Adipose tissue (tissue), 3 donors: ENCODE results near the gene PYGO1. TPM values are rescaled to one million over a fixed set of nuclear protein-coding genes. Genes with fewer than 3 reads are reported as not detected.
"Not testable (repeated sequence)": the region's sequence is repeated elsewhere in the genome, so short reads cannot be mapped to it uniquely, and the experiment has no call there.

ENCODE experiments used
- H3K27ac ChIP-seq: one replicate; pipeline ENCODE4 v1.5.1; 2013; ENCODE audit warnings: low read depth, low read length
- WGBS, 3 donors: extraction: QIAGEN DNeasy Blood & Tissue Kit; methylation state at CpG; one replicate each; pipeline ENCODE4 v1.1.7; 2013; 5-methylcytosine and 5-hydroxymethylcytosine counted together
- polyA plus RNA-seq, 3 donors: library from polyadenylated mRNA; stranded (reverse); fragments of 200-250 nt; gene quantifications; one replicate each; pipeline ENCODE4 v1.2.3, GENCODE V29; 2013
- donor health status: healthy with polysubstance abuse.
- donor health status: Bipolar disorder and iron deficiency.
- donor health status: healthy.

Gene PYGO1
- polyA plus RNA-seq, 3 donors, result 0.38 to 1.5 (median 1.1) TPM

DNA sequence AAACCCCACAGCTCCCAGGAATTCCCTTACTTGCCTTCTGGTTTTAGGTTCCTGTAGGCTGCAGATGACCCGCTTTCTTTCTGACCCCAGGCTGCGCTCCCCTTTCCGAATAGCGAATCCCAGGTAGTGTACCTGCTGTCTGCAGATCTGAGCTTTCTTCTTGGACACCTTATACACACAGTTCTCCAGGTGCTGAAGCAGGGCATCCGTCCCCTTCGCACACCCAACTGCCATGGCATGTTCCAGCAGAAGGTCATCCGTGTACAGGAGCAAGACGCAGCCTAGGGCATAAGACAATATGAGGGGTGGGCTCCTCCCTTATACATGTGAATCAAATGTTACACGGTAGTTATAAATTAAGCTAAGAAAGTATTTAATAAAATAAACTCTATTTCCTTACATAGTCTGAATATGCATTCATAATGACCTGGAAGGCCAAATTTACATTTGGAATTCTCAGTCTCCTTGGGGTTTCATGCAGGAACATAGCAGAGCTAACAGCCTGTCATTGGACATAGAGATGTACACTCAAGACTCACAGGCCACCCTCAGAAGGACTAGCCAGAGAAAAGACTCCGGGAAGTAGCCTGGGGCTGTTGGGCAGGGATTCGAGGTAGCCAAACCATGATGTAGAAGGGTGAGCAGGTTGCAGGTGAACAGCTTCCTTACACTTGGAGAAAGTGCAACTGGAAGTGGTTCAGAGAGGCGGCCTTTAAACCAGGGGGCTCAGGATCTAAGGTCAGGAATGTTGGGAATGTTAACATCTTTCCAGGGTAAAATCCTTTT lies 72.0 kb downstream of the PYGO1 start:
- 90 to 91% (median 91%) methylated on average over 12 of the region's 12 CpGs for WGBS, 3 donors
- no peak overlapping the region for H3K27ac ChIP-seq

DNA sequence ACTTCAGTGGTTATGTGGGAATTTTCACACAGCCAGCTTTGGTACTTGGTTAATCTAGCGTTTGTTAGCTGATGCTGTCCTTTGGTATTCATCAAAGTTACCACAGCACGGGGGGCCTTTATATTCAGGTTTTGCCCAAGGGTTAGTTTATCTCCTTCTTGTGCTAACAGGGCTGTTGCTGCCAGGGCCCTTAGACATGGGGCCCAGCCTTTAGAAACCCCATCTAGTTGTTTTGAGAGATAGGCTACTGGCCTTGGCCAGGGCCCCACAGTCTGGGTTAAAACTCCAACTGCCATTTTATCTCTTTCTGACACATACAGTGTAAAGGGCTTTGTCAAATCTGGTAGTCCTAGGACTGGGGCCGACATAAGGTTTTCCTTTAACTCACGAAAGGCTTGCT lies 72.7 kb downstream of the PYGO1 start:
- H3K27ac ChIP-seq, result no peak overlapping the region
- 83 to 88% (median 87%) methylated on average over 4 of the region's 4 CpGs for WGBS, 3 donors

DNA sequence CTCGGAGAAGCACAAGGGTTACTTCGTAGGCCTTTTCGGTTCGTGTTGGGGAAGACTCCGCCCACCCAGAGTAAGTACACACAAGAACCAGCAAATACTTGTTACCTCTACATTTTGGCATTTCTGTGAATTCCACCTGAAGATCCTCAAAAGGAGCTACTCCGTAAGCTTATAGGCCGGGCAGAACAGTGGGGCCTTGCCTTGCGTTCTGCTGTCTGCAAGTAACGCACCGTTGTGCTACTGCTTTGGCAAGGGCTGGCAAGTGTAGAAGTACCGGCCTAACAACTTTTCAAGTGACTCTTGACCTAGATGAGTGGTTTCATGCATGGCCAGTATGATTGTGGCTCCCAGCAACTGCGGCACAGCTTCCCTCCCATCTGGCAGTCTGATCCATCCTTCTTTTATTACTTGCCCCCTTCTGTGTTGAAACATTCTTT lies 73.7 kb downstream of the PYGO1 start:
- 92 to 94% (median 93%) methylated on average over 12 of the region's 12 CpGs for WGBS, 3 donors
- H3K27ac ChIP-seq, result no peak overlapping the region

DNA sequence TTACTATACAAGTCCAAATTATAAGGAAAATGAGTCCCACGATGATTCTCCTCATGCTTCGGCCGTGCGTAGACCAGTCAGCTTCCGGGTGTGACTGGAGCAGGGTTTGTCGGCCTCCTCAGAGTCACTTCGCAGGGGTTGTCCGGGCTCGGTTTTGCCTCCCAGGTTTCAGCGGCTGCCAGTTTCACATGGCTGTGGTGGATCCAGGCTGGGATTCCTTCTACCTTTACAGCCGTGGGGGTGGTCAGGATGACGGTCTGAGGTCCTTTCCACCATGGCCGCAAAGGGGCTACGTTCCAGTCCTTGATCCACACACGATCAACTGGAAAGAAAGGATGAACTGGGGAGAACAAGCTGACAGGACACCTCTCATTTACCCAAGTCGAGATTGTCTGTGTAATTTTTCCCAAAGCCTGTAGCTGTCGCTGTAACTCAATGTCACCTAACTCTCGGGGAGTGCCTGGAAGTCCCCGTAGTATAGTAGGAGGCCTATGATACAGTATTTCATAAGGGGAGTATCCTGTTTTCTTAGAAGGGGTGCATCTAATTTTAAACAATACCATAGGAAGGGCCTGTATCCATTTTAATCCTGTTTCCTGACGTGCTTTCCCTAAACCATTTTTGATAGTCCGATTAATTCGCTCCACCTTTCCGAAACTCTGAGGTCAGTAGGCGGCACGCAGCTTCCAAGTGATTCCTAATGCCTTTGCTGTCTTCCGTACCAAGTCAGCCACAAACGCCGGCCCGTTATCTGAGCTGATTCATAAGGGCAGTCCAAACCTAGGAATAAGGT lies 74.3 kb downstream of the PYGO1 start:
- H3K27ac ChIP-seq, result not testable (repeated sequence)

DNA sequence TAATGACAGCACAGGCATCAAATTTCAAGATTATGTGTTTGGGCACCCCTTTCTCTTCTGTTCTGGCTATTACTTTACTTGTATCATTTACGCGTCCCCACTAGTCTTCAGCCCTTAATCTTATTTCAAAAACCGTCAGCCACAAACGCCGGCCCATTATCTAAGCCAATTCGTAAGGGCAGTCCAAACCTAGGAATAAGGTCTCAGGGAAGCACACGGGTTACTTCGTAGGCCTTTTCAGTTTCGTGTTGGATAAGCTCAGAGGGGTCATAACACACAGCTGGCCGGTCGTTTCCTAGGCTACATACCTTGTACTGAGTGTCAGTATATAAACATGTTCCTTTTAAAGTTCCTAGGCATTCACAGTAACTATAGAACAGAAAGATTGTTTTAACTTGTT lies 75.0 kb downstream of the PYGO1 start:
- no peak overlapping the region for H3K27ac ChIP-seq

More for the DNA sequence above, 74.3 kb downstream of the PYGO1 start:
- 71 to 75% (median 72%) methylated on average over 29 of the region's 29 CpGs for WGBS, 3 donors

DNA sequence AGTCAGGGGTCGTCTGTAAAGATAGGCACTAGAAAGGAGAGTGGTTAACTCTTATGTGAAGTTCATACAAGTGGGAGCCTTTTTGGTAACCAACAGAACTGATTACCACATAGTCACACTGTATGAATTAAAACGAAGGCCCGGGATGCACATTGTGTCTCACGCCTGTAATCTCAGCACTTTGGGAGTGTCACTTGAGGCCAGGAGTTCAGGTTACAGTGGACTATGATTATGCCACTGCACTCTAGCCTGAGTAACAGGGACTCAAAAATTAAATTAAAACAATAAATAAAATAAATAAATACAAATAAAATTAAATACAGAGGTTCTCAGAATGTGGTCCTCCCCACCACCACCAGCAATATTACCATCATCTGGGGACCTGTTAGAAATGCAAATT lies 80.6 kb downstream of the PYGO1 start:
- 82 to 91% (median 88%) methylated on average over 4 of the region's 4 CpGs for WGBS, 3 donors
- H3K27ac ChIP-seq, result no peak overlapping the region

More for the DNA sequence above, 75.0 kb downstream of the PYGO1 start:
- WGBS, 3 donors, result 65 to 68% (median 67%) methylated on average over 11 of the region's 11 CpGs

DNA sequence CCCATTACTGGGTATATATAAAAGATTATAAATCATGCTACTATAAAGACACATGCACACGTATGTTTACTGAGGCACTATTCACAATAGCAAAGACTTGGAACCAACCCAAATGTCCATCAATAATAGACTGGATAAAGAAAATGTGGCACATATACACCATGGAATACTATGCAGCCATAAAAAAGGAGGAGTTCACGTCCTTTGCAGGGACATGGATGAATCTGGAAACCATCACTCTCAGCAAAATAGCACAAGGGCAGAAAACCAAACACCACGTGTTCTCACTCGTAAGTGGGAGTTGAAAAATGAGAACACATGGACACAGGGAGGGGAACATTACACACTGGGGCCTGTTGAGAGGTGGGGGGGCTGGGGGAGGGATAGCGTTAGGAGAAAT lies 82.7 kb downstream of the PYGO1 start:
- H3K27ac ChIP-seq, result not testable (repeated sequence)
- WGBS, 3 donors, result 72 to 83% (median 82%) methylated on average over 5 of the region's 5 CpGs

DNA sequence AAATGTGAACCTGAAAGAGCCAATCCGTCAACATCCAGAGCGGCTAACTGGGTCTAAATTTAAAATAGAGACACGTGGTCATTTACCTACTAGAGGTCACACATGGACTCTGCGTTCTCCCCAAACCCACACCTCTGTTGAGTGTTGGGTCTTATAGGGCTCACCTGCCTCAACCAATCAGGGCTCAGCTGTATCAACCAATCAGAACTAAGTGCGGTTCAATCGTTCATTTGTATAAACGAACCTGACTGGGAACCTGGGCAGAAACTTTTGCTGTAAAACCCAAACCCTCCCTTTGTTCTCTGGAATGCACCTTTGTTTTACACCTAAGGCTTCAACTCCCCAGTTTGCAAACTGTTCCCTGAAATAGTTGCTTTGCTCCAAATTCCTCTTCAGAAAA lies 89.0 kb downstream of the PYGO1 start:
- no peak overlapping the region for H3K27ac ChIP-seq
- WGBS, 3 donors, result 65 to 85% (median 81%) methylated on average over 7 of the region's 7 CpGs

DNA sequence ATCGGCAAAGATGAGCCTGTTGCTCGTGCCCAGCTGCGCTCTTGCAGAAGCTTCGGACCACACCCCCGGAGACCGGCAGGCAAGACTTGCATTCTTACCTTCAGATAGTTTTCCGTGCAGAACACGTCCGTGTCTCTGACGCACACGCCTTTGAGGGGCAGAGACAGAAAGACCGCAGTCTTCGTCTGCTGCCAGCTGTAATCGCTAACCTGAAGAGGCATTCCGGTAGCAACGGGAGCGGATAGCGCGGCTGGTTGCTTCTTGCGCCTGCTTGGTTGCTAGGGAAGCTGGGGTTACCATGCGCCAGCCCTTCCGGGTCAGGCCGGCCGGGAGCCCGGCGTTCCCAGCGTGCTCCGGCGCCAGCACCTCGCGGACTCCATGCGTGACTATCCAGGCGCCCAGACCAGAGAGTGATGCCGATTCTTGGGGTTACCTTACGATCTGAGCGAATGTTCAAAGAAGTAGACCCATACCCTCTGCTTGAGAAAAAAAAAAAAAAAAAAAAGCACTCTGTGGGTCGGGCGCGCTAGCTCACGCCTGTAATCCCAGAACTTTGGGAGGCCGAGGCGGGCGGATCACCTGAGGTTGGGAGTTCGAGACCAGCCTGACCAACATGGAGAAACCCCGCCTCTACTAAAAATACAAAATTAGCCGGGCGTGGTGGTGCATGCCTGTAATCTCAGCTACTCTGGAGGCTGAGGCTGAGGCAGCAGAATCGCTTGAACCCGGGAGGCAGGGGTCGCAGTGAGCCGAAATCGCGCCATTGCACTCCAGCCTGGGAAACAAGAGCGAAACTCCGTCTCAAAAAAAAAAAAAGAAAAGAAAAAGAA lies 89.8 kb downstream of the PYGO1 start:
- H3K27ac ChIP-seq, result not testable (repeated sequence)
- WGBS, 3 donors, result 8 to 11% (median 9%) methylated on average over 55 of the region's 55 CpGs

DNA sequence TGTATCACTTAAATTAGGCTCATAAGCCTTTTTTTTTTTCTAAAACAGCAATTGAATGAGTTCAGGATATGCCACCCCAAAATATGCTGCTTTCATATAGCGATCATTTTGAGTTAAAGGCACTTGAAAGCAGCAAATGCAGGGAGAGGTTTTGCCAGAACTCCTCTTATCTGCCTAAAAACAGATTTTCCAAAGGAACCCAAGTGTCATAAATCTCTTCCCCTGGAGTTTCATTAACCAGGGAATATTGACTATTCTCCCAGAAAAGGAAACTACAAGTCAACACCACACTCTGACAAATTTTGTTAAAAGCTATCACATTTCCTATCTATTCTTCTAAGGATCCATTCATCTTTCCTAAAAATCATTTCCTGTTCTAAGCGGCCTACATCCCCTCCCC lies 91.4 kb downstream of the PYGO1 start:
- 60 to 65% (median 65%) methylated on average over 2 of the region's 2 CpGs for WGBS, 3 donors
- H3K27ac ChIP-seq, result no peak overlapping the region

DNA sequence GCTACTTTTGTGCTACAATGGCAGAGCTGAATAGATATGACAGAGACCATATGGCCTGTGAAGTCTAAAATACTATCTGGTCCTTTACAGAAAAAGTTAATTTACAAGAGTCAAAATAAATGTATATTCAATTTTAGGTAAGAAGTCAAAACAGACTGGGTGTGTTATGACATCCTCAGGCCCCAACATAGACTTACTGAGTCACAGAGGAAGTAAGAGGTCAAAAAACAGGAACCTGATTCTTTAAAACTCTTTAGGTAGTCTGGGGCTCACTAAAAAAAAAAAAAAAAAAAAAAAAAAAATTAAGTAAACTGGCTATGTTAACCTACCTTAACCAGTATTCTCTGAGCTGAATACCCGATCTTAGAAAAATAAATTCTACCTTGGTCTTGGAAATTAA lies 93.2 kb downstream of the PYGO1 start:
- WGBS, 3 donors, result 93 to 97% (median 96%) methylated on average over 1 of the region's 1 CpG
- no peak overlapping the region for H3K27ac ChIP-seq

DNA sequence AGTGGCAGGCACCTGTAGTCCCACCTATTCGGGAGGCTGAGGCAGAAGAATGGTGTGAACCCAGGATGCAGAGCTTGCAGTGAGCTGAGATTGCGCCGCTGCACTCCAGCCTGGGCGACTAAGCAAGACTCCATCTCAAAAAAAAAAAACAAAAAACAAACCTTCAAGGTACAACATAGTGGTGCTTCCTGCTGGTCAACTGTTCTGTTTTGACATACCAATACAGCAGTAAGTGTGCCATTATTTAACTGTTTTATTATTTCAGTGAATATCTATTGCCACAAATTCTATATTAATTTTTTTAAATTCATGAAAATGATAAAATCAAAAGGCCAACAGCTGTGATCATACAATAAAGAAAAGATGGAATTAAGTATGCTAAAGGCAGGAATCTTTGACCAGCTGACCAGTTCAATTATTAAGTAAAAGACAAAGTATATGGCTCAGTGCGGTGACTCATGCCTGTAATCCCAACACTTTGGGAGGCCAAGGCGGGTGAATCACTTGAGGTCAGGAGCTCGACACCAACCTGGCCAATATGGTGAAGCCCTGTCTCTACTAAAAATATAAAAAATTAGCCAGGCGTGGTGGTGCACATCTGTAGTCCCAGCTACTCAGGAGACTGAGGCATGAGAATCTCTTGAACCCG lies 99.1 kb downstream of the PYGO1 start:
- WGBS, 3 donors, result 96% methylated on average over 9 of the region's 9 CpGs

More for the DNA sequence above, 99.1 kb downstream of the PYGO1 start:
- not testable (repeated sequence) for H3K27ac ChIP-seq

Other genes with a start within 250 kb of the PYGO1 start
- 10 to 100 TPM; 16.5 to 39.7 (median 32.9) TPM for gene CCPG1, start 180.0 kb downstream of the PYGO1 start, polyA plus RNA-seq
- 1 to 10 TPM; 1.1 to 7.4 (median 2.6) TPM for gene PIERCE2, start 179.8 kb downstream of the PYGO1 start, polyA plus RNA-seq
- 1 to 10 TPM; 1.2 to 3.7 (median 1.8) TPM for gene DNAAF4, start 80.1 kb downstream of the PYGO1 start, polyA plus RNA-seq
- gene PRTG, start 154.8 kb upstream of the PYGO1 start, polyA plus RNA-seq, result under 1 TPM; 0.13 to 0.52 (median 0.22) TPM